GM21381 (cell line): ENCODE data around the gene NFAM1.

Experiments used
- ATAC-seq: cut with Tn5 transposase; IDR thresholded peaks from one replicate; pipeline ENCODE4 v1.9.1; 2021; ENCODE audit warnings: mild to moderate bottlenecking, moderate library complexity; ENCODE audit not compliant: unreplicated experiment

Gene NFAM1

GRCh38 chr22:42336527-42337227 lies 95.5 kb downstream of the NFAM1 start:
- ATAC-seq: no peak

DNA sequence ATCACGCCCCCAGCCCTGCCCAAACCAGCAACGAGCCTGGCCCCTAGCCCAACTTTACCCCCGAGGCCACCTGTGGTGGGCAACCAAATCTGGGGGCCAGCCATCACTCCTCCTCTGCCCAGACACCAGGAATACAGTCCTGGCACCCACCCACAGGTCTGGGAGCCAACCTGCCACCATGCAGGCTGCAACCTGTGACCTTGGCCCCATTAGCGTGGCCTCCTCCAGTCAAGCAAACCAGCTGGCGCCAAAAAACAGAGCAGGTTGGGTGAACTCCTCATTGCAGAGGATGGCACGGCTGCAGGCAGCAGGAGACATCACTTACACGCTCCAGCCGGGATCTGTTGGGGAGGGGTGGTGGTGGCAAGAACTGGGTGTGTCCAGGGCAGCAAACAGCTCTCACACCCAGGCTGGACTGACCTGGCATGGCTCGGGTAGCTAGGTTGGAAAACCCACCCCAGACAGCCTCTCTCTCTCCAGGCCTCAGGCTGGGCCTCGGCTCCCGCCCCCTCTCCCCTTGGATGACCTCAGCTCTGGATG lies 96.3 kb downstream of the NFAM1 start:
- no peak for ATAC-seq

DNA sequence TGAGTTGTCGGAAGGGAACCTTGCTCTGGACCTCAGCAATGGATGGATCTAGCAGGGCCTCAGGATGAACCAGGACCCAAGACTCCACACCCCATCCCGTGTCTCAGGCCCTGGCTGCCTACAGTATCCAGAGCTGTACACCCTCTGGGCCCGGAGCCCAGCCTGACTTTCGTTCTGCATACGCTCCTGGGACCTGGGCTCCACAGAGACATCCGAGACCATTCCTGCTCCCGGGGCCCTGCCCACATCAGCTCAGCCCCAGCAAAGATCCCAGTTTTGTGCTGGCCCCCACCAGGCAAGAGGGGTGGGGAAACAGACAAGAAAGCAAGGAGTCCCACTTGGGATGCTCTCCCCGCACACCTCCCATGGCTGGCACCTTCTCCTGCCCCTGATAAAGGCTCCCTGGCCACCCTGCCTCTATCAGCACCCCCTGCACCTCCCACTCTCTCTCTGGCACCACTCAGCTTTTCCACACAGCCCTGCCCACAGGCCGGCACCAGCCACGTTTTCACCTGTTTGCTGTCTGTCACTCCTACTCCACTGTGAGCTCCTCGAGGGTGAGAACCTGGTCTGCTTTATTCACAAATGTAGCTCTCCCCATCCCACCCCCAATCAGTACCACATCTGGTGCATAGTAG lies 97.2 kb downstream of the NFAM1 start:
- ATAC-seq: no peak

- ATAC-seq: no peak
These were observed 98.7 kb downstream of the NFAM1 start for GRCh38 chr22:42333544-42333943.

GRCh38 chr22:42332089-42332488 lies 100.1 kb downstream of the NFAM1 start:
- no peak for ATAC-seq

DNA sequence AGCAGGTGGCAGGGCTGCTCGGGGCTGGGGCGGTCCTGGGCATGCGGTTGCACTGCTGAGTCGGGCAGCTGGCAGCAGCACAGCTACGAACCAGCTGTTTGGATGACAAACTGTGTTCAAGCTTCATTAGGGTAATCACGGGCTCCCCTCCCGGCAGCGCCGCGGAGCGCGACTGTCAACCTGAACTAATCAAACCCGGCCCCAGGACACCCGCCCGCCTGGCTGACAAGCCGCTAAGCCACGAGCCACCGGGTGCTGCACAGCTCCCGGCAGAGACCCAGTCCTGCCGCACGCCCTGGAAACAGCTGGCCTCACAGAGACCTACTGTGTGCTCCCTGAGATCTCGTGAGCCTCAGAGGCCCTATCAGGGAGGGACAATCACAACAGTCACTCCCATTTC lies 101.2 kb downstream of the NFAM1 start:
- no peak for ATAC-seq
